Transverse colon (tissue), 4 donors: ENCODE measurements around the gene GPBP1L1.

Experiments used
- EP300 ChIP-seq: sonication (generic); formaldehyde crosslinking; IDR thresholded peaks from one replicate; pipeline ENCODE4 v1.6.1; 2017; ENCODE audit warnings: antibody characterized with exemption, low read depth
- POLR2A ChIP-seq: fragments of 450-650 bp; IDR thresholded peaks from one replicate; pipeline ENCODE4 v1.6.1; 2016; ENCODE audit warnings: antibody characterized with exemption, mild to moderate bottlenecking, moderate library complexity
- POLR2AphosphoS5 ChIP-seq, 3 donors: sonication (generic); formaldehyde crosslinking; IDR thresholded peaks; one replicate each; pipeline ENCODE4 v1.6.1; 2016; ENCODE audit warnings: antibody characterized with exemption in 3 of 3
- TF ChIP-seq, protein P1 (sequence below), 5 experiments: fragments of 200-600 bp in 3 of 5; fragments of 450-650 bp in 2 of 5; sonication (generic) in 3 of 5; IDR thresholded peaks; 1 replicate in 2 of 5; 2 replicates in 3 of 5; pipeline ENCODE4 v1.5.1; 2016 to 2017; ENCODE audit warnings: antibody characterized with exemption in 5 of 5, inconsistent platforms in 3 of 5, mild to moderate bottlenecking in 2 of 5, moderate library complexity in 1 of 5

DNA sequence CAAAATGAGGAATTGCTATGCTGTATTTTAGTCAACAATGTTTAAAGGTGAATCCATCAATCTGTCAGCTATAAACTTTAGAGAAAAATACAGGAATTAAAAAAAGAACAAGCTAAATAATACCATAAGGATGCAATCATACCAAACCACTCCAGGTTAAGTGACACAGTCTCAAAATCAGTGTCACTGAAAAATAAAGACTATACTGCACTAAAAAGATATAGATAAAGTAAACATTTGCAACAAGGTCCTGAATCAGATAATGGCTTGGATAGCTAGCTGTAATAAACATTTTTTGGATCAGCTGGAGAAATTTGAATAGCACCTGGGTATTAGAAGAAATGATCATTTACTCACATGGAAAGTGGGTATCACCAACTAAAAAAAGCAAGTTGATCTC, 7.8 kb downstream of the GPBP1L1 start:
- TF ChIP-seq, protein P1, sequence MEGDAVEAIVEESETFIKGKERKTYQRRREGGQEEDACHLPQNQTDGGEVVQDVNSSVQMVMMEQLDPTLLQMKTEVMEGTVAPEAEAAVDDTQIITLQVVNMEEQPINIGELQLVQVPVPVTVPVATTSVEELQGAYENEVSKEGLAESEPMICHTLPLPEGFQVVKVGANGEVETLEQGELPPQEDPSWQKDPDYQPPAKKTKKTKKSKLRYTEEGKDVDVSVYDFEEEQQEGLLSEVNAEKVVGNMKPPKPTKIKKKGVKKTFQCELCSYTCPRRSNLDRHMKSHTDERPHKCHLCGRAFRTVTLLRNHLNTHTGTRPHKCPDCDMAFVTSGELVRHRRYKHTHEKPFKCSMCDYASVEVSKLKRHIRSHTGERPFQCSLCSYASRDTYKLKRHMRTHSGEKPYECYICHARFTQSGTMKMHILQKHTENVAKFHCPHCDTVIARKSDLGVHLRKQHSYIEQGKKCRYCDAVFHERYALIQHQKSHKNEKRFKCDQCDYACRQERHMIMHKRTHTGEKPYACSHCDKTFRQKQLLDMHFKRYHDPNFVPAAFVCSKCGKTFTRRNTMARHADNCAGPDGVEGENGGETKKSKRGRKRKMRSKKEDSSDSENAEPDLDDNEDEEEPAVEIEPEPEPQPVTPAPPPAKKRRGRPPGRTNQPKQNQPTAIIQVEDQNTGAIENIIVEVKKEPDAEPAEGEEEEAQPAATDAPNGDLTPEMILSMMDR (IDR thresholded peaks at IDR 0.05): no peak
- TF ChIP-seq POLR2A (no peak), EP300 (no peak), POLR2AphosphoS5 (IDR thresholded peaks at IDR 0.05) (no peak)
